HG03159 (cell line): ENCODE measurements around the gene RHOT2.
"Not testable (repeated sequence)": the region's sequence is repeated elsewhere in the genome, so short reads cannot be mapped to it uniquely, and the experiment has no call there.

Experiments used
- ATAC-seq: cut with Tn5 transposase; IDR thresholded peaks from one replicate; pipeline ENCODE4 v1.9.1; 2021; ENCODE audit warnings: mild to moderate bottlenecking, moderate library complexity; ENCODE audit not compliant: unreplicated experiment

RHOT2 gene

DNA sequence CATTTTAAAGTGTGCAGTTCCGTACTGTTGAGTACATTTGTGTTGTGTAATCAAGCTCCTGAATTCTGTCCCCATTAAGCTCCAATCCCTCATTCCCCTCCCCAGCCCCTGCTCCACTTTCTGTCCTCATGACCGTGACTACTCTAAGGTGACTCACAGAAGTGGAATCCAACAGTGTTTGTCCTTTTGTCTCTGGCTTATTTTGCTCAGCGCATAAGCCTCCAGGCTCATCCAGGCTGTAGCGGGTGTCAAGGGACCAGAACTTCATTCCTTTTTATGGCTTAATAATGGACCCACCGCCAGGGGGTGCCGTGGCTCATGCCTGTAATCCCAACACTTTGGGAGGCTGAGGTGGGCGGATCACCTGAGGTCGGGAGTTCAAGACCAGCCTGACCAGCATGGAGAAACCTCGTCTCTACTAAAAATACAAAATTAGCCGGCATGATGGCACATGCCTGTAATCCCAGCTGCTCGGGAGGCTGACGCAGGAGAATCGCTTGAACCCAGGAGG lies 44.9 kb downstream of the RHOT2 start:
- not testable (repeated sequence) for ATAC-seq

DNA sequence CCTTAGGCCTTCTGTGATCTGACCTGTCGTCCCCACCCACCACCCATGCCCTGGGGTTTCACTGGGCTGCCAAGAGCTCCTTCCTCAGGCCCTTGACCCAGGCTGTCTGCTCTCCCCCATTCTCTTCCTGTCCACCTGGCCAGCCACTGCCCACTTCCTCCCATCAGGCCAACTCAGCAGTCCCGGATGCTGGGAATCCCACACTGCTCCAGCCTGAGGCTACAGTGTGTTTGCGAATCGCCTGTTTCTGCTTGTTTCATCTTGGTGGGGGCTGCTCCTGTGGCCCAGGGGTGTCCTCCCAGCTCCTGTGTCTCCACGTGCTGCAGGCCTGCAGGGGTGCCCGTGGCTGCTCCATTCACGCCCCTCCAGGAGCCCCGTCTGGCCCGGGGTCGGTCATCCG lies 46.1 kb downstream of the RHOT2 start:
- no peak for ATAC-seq

DNA sequence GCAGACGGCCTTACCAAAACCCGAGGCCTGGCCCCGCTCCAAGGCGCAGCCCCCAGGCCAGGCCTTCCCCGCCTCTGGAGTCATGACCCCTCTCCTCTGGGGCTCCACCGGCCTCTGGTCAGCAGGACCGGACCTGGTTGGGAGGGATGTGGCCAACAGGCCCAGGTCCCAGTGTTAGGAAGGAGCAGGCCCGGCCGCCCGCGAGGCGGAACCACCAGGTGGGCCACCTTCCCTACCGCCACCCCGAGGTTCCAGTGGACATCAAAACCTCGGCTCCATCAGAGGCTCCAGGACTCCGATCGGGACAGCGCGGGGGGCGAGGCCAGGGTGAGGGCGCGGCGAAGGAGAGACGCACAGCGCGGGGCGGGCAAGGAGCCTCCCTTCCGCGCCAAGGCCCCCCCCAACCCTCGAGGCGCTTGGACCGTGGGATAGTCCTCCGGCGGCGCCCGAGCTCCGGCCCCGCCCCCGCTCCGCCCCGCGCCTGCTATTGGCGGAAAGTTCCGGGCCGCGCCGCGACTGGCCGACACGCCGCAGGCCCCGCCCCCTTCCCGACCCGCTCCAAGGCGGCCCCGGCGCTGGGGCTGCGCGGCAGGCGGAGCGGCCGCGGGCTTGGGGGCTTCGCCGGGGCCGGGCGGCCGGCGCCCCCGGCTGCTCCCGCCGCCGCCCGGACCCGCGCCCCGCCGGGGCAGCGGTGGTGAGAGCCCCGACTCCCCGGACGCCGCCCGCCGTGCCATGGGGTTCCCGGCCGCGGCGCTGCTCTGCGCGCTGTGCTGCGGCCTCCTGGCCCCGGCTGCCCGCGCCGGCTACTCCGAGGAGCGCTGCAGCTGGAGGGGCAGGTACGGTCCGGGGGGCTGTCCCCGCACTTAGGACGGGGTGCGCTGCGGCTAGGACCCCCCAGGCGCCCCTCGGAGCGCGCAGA lies 46.9 kb downstream of the RHOT2 start, which contains the start of gene METRN:
Gene METRN (plus strand): TSS at position 561 of the 919 bp plus-strand sequence. CDS start 172 bp downstream, at position 733.
- no peak for ATAC-seq

DNA sequence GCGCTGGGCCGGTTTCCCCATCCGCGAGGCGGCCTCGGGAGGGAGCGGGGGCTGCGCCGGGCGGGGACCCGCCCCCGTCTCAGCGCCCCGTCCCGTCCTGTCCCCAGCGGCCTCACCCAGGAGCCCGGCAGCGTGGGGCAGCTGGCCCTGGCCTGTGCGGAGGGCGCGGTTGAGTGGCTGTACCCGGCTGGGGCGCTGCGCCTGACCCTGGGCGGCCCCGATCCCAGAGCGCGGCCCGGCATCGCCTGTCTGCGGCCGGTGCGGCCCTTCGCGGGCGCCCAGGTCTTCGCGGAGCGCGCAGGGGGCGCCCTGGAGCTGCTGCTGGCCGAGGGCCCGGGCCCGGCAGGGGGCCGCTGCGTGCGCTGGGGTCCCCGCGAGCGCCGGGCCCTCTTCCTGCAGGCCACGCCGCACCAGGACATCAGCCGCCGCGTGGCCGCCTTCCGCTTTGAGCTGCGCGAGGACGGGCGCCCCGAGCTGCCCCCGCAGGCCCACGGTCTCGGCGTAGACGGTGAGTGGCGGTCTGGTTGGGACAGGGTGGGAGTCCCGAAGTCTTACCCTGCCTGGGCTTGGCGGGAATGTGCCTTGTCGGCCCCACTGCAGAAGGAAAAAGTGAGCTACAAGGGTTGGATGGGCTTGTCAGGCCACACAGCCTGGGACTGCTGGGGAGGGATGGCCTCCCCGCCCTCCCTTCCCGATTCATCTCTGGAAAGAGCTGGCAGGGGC lies 47.7 kb downstream of the RHOT2 start:
- ATAC-seq = no peak

DNA sequence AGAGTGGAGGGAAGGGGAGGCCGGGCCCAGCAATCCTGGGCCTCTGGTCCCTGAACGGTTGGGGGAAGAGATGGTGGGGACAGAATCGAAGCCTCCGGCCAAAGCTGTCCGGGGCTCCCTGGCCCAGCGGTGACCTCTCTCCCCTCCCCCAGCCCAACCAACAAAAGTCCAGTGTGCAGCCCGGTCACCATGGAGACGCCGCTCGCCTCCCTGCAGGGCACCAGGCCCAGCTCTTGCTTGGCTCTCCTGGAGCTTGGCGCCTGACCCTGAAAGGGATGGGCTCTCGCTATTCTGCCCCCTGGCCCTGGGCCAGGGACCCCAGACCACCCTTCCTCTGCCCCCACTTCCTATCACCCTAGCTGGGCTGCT lies 48.3 kb downstream of the RHOT2 start:
- no peak for ATAC-seq

DNA sequence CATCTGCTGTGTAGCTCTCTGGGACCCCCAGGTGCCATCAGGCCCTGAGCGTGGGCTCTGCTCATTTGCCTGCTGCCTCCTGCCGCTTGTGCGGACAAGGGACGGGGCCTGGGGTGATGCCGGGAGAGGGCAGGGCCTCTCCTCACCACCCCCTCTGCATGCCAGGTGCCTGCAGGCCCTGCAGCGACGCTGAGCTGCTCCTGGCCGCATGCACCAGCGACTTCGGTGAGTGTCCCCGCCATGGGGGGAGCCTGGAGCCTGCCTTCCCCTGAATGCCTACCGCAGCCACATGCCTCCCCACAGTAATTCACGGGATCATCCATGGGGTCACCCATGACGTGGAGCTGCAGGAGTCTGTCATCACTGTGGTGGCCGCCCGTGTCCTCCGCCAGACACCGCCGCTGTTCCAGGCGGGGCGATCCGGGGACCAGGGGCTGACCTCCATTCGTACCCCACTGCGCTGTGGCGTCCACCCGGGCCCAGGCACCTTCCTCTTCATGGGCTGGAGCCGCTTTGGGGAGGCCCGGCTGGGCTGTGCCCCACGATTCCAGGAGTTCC lies 48.9 kb downstream of the RHOT2 start:
- ATAC-seq = no peak

DNA sequence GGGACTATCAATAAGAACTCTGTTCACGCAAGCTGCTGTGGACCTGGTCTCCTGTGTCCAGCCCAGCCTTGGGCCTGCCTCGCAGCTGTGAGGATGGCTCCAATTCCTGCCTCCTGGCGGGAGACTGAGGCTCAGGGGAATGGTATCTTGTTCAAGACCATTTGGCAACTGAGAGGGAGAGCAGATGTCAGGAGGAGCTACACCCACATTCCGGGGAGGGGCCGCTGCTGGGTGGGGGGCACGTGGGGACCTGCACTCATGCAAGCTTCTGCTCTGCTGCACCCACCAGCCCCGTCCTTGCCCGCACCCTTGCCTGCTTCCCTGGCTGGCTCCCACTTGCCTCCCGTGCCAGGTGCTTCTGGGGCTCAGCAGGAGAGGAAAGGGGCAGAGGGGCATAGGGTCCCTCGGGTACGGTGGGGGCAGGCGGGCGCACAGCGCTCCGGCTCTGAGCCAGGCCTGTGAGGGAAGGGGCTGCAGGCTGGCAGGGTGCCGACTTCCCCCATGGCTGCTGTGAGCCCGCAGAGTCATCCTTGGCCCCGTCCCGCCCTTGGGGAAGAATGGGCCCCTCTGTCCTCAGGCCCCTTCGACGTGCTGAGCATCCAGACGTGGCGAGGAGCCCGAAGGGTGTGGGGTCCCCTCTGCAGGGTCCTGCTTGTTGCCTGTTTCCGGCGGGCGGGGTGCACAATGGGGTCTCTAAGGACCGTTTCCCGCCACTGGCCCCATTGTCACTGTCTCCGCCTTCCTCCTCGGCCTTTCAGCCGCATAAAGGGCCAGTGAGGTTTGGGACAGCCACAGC lies 49.7 kb downstream of the RHOT2 start:
- no peak for ATAC-seq

DNA sequence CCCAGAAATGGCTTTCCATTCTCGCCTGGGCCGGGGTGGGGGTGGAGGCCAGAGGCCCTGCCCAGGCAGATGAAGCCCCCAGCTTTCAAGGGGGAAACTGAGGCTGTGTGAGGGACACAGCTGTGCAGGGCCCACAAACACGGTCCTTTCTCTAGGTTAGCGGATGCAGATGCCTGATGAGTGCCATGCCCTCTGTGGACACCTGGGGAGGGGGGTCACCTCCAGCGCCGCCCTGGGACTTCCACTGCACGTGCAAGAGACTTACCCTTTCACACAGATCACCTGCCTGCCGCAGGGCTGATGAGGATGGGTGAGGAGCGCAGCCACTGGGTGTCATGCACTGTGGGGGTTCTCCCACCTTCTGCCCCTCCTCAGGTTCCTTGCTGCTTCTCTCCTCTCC lies 50.5 kb downstream of the RHOT2 start:
- ATAC-seq = no peak

DNA sequence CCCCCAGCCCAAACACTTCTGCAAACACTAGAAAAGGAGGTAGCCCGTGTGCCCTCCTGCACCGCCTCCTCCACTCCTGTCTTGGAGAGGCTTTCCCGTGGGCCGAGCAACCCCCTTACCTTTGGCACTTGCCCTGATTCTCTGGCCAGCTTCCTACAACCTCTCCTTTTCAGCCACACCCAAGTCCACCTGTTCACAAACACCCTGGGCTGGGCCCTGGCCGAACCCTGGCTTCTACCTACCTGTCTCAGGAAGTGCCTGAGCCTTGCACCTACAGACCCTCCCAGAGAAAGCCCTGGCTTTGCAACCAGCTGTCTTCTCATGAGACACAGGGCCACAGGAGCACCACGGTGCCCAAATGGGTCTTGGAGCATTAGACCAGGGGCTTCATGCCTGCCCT lies 51.0 kb downstream of the RHOT2 start:
- ATAC-seq = no peak

DNA sequence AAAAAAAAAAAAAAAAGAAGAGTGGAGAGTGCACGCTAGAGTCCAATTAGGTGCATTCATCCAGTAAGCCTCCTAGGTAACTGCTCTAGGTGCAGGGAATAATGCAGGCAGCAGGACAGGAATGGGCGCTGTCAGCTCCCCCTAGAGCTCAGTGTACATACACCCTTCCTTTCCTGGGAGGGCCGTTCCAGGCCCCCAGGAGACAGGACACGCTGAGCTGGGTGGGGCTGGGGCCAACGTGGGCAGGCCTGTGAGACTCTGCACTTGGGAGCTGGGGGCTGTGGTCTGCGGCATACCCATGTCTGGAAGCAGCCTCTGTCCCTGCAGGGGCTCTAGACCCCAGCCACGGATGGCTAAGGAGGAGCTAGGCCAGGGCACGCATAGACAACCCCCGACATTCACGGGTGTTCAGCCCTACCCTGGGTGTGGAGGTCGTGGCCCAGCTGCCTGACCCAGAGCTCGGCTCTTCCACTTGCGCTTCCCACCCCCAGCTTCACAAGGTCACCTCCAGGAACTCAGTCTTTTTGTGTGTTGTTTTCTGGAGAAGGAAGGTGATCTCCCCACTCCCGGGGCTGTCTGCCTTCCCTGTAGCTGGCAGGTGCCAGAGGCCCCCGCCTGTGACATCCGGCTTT lies 52.0 kb downstream of the RHOT2 start:
- no peak for ATAC-seq

DNA sequence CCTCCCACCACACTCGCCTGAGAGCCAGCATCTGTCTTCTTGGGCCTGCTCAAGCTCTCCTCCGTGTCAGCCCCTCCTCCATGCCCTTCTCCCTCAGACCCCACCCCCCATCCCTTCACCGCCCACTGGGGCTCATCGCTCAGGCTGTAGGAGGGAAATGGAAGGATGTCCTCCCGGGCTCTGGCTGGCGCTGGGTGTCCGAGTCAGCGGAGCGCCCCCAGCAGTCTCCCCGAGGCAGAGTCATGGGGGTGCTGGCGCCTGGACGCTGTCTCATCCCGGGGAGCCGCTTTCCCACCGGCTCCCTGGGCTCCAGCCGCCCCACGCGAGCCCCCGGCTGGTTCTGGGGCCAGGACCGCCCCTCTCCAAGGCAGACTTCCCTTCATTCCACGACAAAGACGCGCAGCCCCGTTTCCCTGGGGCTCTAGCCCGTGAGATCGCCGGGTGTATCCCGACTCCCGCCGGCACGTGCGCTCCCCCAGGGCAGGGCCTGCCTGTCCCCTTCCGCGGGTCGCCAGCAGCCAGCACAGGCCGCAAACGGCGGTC lies 52.6 kb downstream of the RHOT2 start:
- peak; percentile 18 for ATAC-seq

DNA sequence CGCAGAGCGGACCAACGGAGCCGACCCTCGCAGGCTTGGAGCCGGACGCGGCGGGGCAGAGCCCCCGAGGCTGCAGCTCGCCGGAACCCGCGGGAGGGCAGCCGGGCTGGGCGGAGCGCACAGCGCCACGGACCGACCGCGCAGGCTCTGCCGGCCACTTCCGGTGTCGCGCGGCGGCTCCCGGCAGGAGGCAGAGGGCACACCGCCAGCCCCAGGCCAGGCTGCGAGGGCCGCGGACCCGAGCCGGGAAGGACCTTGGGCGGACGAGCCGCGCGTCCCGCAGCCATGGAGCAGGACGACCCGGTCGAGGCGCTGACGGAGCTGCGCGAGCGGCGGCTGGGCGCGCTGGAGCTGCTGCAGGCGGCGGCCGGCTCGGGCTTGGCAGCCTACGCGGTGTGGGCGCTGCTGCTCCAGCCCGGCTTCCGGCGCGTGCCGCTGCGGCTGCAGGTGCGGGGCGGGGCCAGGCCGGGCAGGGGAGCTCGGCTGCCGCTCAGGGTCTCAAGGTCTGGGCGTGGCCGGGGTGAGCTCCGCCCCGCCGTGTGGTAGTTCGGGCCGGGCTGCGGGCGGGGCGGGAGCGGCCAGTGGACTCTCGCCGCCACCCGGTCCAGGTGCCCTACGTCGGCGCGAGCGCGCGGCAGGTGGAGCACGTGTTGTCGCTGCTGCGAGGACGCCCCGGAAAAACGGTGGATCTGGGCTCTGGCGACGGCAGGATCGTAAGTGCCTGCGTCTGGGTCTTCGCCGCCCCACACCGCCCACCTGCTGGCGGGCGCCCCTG lies 53.2 kb downstream of the RHOT2 start, which contains the start of gene ANTKMT:
Gene ANTKMT (plus strand): TSS at position 157 of the 775 bp plus-strand sequence. CDS start 129 bp downstream, at position 286.
- ATAC-seq = peak; percentile 69

DNA sequence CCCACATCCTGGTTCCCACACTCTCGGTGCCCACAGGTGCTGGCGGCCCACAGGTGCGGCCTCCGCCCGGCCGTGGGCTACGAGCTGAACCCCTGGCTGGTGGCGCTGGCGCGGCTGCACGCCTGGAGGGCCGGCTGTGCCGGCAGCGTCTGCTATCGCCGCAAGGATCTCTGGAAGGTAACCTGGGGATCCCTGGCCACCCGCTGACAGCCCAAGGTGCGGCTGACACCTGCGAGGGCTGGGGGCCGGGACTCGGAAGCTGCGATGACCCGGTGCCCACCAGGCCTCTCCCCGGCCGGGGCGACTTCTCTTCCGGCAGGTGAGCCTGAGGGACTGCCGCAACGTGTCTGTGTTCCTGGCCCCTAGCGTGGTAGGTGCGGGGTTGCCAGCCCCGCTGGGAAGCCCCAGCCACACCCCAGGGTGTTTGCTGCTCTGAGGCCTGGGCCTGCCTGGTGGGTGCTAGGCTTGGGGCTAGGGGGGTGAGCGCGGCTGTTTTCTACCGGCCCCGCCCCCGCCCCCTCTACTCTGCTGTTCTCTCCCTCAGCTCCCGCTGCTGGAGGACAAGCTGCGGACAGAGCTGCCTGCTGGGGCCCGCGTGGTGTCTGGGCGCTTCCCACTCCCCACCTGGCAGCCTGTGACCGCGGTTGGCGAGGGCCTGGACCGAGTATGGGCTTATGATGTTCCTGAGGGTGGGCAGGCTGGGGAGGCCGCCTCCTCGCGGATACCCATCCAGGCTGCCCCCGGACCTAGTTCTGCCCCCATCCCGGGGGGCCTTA lies 54.0 kb downstream of the RHOT2 start:
- no peak for ATAC-seq

DNA sequence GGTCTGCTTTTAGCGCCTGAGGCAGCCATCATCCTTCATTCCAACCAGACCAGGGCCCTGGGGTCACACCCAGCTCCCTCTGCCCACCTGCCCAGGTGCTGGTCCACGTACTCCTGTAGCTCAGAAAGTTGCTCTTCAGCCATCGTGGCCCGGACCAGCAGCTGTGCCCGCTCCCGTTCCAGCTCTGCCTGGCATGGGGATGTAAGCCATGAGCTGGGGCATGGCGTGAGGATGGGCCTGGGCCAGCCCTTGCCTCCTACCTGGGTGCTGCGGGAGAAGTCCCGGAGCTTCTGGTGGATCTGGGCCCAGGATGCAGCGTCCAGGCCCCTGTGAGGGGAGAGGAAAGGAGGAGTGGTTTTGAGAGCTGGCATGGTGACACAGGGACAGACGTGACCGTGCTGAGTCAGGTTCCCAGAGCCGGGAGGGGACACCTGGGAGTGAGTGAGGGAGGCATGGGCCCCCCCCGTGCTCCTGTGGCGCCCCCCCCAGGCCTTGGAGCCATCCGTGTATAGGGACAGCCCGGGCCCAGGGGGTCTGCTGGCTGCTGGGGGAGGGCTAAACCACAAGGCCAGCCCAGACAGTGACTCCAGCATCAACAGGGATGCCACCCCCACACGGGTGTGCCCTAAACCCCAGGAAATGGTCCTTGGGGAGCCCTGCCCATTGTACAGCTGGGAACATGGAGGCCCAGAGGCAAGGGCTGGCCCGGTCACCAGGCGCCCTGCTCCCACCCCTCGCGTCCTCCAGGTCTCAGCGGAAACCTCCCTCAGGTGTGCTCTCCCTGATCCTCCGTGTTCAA lies 55.1 kb downstream of the RHOT2 start:
- no peak for ATAC-seq

DNA sequence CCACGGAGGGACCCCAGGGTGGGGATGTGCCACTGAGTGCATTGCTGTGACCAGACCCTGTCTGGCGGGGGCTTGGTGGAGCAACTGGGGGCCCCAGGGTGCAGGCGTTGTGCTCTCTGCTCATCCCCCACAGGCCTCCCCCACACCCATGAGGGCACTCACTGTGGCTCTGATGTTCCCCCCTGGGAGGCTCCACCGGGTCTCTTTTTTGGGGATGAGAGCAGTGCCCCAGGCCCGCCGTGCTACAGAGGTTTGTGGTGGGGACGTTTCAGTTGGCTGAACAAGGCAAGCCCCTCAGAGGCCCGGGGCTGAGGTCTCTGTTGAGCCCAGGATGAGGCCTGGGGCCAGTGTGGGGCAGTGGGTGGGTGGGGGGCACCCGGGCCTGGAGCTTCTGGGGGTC lies 55.8 kb downstream of the RHOT2 start:
- ATAC-seq = no peak
